GM23338 (cell line): ENCODE results near the gene CCDC150. TPM values are rescaled to one million over a fixed set of nuclear protein-coding genes. Genes with fewer than 3 reads are reported as not detected.

Source experiments
- ATAC-seq: fragments of 200-7000 bp; cut with Tn5 transposase; 3 replicates; pipeline ENCODE4 v1.9.1; 2020
- DNase-seq: peaks from one replicate; pipeline ENCODE4 v3.0.0-alpha.2; 2015; ENCODE audit warnings: low spot score
- H2AFZ ChIP-seq: fragments of 200-600 bp; sonication (generic); 2 replicates; pipeline ENCODE4 v1.8.0; 2016; ENCODE audit warnings: antibody characterized with exemption, mild to moderate bottlenecking, moderate library complexity
- H3F3A ChIP-seq: fragments of 200-600 bp; sonication (generic); replicated peaks from 2 replicates; pipeline ENCODE4 v1.8.0; 2017; ENCODE audit warnings: antibody characterized with exemption, mixed run types, low read depth
- H3K27ac ChIP-seq: fragments of 200-600 bp; sonication (generic); 2 replicates; pipeline ENCODE4 v1.6.1; 2016; ENCODE audit warnings: low read depth
- H3K27me3 ChIP-seq: fragments of 200-600 bp; sonication (generic); 2 replicates; pipeline ENCODE4 v1.8.0; 2016; ENCODE audit warnings: mild to moderate bottlenecking, mixed run types, moderate library complexity; ENCODE audit not compliant: insufficient read depth
- H3K36me3 ChIP-seq: fragments of 200-600 bp; sonication (generic); 2 replicates; pipeline ENCODE4 v1.8.0; 2016; ENCODE audit warnings: mild to moderate bottlenecking; ENCODE audit not compliant: insufficient read depth
- H3K4me1 ChIP-seq: fragments of 200-600 bp; sonication (generic); 2 replicates; pipeline ENCODE4 v1.8.0; 2016; ENCODE audit warnings: mild to moderate bottlenecking, moderate library complexity; ENCODE audit not compliant: insufficient read depth
- H3K4me2 ChIP-seq: fragments of 200-600 bp; sonication (generic); 2 replicates; pipeline ENCODE4 v1.7.1; 2017; ENCODE audit warnings: mixed run types
- H3K4me3 ChIP-seq: fragments of 200-600 bp; sonication (generic); 2 replicates; pipeline ENCODE4 v1.6.1; 2016; ENCODE audit warnings: mixed run types
- H3K79me2 ChIP-seq: fragments of 200-600 bp; sonication (generic); replicated peaks from 2 replicates; pipeline ENCODE4 v1.8.0; 2017; ENCODE audit warnings: mild to moderate bottlenecking; ENCODE audit not compliant: insufficient read depth
- H3K9me2 ChIP-seq: fragments of 200-600 bp; sonication (generic); 2 replicates; pipeline ENCODE4 v1.8.0; 2017; ENCODE audit not compliant: insufficient read depth
- H4K20me1 ChIP-seq: fragments of 200-600 bp; sonication (generic); replicated peaks from 2 replicates; pipeline ENCODE4 v1.8.0; 2017; ENCODE audit warnings: mild to moderate bottlenecking; ENCODE audit not compliant: insufficient read depth
- H3K27ac Mint-ChIP-seq: 2 replicates; pipeline ENCODE4 v1.8.0; 2020; ENCODE audit warnings: inconsistent platforms, mild to moderate bottlenecking, moderate library complexity, mixed read lengths
- H3K27me3 Mint-ChIP-seq: 3 replicates; pipeline ENCODE4 v1.8.0; 2022; ENCODE audit warnings: low read depth, mild to moderate bottlenecking, moderate library complexity, mixed read lengths, inconsistent platforms; ENCODE audit not compliant: insufficient read depth, poor library complexity
- H3K36me3 Mint-ChIP-seq: 3 replicates; pipeline ENCODE4 v1.8.0; 2021; ENCODE audit warnings: low read depth, mild to moderate bottlenecking, inconsistent platforms, moderate library complexity, mixed read lengths
- H3K4me1 Mint-ChIP-seq: 3 replicates; pipeline ENCODE4 v1.8.0; 2020; ENCODE audit warnings: mild to moderate bottlenecking, inconsistent platforms, mixed read lengths
- H3K4me3 Mint-ChIP-seq: 3 replicates; pipeline ENCODE4 v1.8.0; 2021; ENCODE audit warnings: moderate library complexity, mild to moderate bottlenecking, inconsistent platforms, mixed read lengths
- H3K9me3 Mint-ChIP-seq: 3 replicates; pipeline ENCODE4 v1.8.0; 2020; ENCODE audit warnings: moderate library complexity, mild to moderate bottlenecking, inconsistent platforms, mixed read lengths
- ETS1 ChIP-seq: IDR thresholded peaks from 2 replicates; pipeline ENCODE4 v1.6.1; 2016; ENCODE audit warnings: antibody characterized with exemption
- EZH2phosphoT487 ChIP-seq: fragments of 200-600 bp; sonication (generic); IDR thresholded peaks from one replicate; pipeline ENCODE4 v1.8.1; 2018; ENCODE audit warnings: antibody characterized with exemption; ENCODE audit not compliant: unreplicated experiment
- JUNB ChIP-seq: IDR thresholded peaks from one replicate; pipeline ENCODE4 v1.6.1; 2016; ENCODE audit warnings: antibody characterized with exemption; ENCODE audit not compliant: unreplicated experiment
- POLR2AphosphoS5 ChIP-seq: IDR thresholded peaks from 2 replicates; pipeline ENCODE4 v1.6.1; 2016; ENCODE audit warnings: antibody characterized with exemption, low read depth
- STAT1 ChIP-seq: IDR thresholded peaks from one replicate; pipeline ENCODE4 v1.6.1; 2016; ENCODE audit warnings: antibody characterized with exemption; ENCODE audit not compliant: unreplicated experiment
- ZNF114 ChIP-seq: fragments of 250-450 bp; sonication (Bioruptor Pico); IDR thresholded peaks from 2 replicates; pipeline ENCODE4 v1.5.0; 2020; ENCODE audit warnings: mild to moderate bottlenecking, moderate library complexity
- ZNF331 ChIP-seq: fragments of 250-450 bp; sonication (Bioruptor Pico); IDR thresholded peaks from 2 replicates; pipeline ENCODE4 v1.5.0; 2020; ENCODE audit warnings: low read depth, mild to moderate bottlenecking, moderate library complexity
- polyA plus RNA-seq: library from polyadenylated mRNA; unstranded; fragments of >200 nt; fragmentation: Nextera tagmentation; extraction: Ambion mirVana; gene quantifications from 2 replicates; pipeline ENCODE4 v1.2.1, GENCODE V29; 2016
- total RNA-seq: library from RNA; depleted of rRNA; stranded (reverse); fragments of >200 nt; shearing (Covaris generic); gene quantifications from 2 replicates; pipeline ENCODE4 v1.2.3, GENCODE V29; 2014
- TF ChIP-seq, protein P1 (sequence below): fragments of 250-450 bp; sonication (Bioruptor Pico); IDR thresholded peaks from 2 replicates; pipeline ENCODE4 v1.5.0; 2020; ENCODE audit warnings: mild to moderate bottlenecking, moderate library complexity

CCDC150 gene
- total and polyA plus RNA-seq, 2 experiments from 2014 or later, result 56.3 to 68.3 TPM

DNA sequence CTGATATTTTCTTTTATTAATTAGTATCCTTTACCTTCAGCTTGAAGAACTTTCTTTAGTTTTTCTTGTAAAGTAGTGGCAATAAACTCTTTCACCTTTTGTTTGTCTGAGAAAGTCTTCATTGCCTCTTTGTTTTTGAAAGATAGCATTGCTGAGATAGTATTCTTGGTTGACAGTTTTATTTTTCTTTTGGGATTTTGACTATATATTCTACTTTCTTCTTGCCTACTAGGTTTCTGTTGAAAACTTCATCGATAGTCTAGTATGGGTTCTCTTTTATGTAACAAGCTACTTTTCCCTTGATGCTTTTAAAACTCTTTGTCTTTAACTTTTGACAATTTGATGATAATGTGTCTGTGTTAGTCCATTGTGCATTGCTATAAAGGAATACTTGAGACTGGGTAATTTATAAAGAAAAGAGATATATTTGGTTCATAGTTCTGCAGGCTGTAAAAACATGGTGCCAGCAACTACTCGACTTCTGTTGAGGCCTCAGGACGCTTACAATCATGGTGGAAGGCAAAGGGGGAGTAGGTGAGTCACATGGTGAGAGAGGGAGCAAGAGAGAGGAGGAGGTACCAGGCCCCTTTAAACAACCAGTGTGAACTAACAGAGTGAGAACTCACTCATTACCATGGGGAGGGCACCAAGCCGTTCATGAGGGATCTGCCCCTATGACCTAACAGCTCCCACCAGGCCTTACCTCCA, 12.0 kb downstream of the CCDC150 start (continued):
- TF ChIP-seq, protein P1, sequence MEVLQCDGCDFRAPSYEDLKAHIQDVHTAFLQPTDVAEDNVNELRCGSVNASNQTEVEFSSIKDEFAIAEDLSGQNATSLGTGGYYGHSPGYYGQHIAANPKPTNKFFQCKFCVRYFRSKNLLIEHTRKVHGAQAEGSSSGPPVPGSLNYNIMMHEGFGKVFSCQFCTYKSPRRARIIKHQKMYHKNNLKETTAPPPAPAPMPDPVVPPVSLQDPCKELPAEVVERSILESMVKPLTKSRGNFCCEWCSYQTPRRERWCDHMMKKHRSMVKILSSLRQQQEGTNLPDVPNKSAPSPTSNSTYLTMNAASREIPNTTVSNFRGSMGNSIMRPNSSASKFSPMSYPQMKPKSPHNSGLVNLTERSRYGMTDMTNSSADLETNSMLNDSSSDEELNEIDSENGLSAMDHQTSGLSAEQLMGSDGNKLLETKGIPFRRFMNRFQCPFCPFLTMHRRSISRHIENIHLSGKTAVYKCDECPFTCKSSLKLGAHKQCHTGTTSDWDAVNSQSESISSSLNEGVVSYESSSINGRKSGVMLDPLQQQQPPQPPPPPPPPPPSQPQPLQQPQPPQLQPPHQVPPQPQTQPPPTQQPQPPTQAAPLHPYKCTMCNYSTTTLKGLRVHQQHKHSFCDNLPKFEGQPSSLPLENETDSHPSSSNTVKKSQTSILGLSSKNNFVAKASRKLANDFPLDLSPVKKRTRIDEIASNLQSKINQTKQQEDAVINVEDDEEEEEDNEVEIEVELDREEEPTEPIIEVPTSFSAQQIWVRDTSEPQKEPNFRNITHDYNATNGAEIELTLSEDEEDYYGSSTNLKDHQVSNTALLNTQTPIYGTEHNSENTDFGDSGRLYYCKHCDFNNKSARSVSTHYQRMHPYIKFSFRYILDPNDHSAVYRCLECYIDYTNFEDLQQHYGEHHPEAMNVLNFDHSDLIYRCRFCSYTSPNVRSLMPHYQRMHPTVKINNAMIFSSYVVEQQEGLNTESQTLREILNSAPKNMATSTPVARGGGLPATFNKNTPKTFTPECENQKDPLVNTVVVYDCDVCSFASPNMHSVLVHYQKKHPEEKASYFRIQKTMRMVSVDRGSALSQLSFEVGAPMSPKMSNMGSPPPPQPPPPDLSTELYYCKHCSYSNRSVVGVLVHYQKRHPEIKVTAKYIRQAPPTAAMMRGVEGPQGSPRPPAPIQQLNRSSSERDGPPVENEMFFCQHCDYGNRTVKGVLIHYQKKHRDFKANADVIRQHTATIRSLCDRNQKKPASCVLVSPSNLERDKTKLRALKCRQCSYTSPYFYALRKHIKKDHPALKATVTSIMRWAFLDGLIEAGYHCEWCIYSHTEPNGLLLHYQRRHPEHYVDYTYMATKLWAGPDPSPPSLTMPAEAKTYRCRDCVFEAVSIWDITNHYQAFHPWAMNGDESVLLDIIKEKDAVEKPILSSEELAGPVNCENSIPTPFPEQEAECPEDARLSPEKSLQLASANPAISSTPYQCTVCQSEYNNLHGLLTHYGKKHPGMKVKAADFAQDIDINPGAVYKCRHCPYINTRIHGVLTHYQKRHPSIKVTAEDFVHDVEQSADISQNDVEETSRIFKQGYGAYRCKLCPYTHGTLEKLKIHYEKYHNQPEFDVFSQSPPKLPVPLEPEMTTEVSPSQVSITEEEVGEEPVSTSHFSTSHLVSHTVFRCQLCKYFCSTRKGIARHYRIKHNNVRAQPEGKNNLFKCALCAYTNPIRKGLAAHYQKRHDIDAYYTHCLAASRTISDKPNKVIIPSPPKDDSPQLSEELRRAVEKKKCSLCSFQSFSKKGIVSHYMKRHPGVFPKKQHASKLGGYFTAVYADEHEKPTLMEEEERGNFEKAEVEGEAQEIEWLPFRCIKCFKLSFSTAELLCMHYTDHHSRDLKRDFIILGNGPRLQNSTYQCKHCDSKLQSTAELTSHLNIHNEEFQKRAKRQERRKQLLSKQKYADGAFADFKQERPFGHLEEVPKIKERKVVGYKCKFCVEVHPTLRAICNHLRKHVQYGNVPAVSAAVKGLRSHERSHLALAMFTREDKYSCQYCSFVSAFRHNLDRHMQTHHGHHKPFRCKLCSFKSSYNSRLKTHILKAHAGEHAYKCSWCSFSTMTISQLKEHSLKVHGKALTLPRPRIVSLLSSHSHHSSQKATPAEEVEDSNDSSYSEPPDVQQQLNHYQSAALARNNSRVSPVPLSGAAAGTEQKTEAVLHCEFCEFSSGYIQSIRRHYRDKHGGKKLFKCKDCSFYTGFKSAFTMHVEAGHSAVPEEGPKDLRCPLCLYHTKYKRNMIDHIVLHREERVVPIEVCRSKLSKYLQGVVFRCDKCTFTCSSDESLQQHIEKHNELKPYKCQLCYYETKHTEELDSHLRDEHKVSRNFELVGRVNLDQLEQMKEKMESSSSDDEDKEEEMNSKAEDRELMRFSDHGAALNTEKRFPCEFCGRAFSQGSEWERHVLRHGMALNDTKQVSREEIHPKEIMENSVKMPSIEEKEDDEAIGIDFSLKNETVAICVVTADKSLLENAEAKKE (CRISPR knock-in tag), result no peak
- TF ChIP-seq ZNF114 (CRISPR knock-in tag), result no peak

DNA sequence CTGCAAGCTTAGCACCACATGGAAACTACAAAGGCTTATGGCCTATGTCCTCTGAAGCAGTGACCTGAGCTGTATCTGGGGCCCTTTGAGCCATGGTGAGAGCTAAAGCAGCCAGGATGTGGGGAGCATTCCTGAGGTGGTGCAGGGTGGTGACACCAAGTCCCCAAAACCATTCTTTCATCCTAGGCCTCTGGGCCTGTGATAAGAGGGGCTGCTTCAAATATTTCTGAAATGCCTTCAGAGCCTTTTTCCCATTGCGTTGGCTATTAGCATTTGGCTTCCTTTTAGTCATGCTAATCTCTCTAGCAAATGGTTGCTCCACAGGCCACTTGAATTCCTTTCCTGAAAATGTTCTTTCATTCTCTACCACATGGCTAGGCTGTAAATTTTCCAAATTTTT, 13.4 kb downstream of the CCDC150 start:
- H3K27me3 ChIP-seq, result no peaks in the 10 kb centered on the region
- DNase-seq, result peak; percentile 68
- ATAC-seq, result no peak; the same call in 2 of the 3 replicates
- Mint-ChIP-seq H3K4me3 (no peak overlapping the region), H3K36me3 (peaks cover 81% of the 10 kb centered on the region), H3K27ac (no peak overlapping the region), H3K9me3 (peaks cover 65% of the 10 kb centered on the region), H3K4me1 (no peaks in the 10 kb centered on the region; the same call in 1 of the 3 replicates), H3K27me3 (peaks cover 9% of the 10 kb centered on the region)
- H3K4me2 ChIP-seq, result no peak overlapping the region
- peaks cover 6% of the 10 kb centered on the region; the same call in 1 of the 2 replicates for H3K9me2 ChIP-seq
- H3F3A ChIP-seq, result no peaks in the 10 kb centered on the region
- no peak overlapping the region for H3K27ac ChIP-seq
- H3K4me3 ChIP-seq, result no peak overlapping the region
- H3K36me3 ChIP-seq, result peaks cover 55% of the 10 kb centered on the region
- H2AFZ ChIP-seq, result no peak overlapping the region
- peaks cover 91% of the 10 kb centered on the region for H3K79me2 ChIP-seq
- peaks cover 11% of the 10 kb centered on the region; the same call in 1 of the 2 replicates for H4K20me1 ChIP-seq
- H3K4me1 ChIP-seq, result no peaks in the 10 kb centered on the region
- TF ChIP-seq ZNF331 (CRISPR knock-in tag) (no peak), STAT1 (no peak), ETS1 (no peak), ZNF114 (CRISPR knock-in tag) (no peak), EZH2phosphoT487 (no peak), JUNB (no peak), POLR2AphosphoS5 (no peak)
- TF ChIP-seq, protein P1 (CRISPR knock-in tag), result no peak
